Stimulated activated CD4-positive, alpha-beta T cell treated with anti-CD3 and anti-CD28 coated beads, TNF-alpha, amount 100 ng/mL, for 24 hours (primary cell): ENCODE results near the gene BDKRB1.
"Not testable (repeated sequence)": the region's sequence is repeated elsewhere in the genome, so short reads cannot be mapped to it uniquely, and the experiment has no call there.

Experiments used
- DNase-seq, 3 experiments: peaks; one replicate each; pipeline ENCODE4 v3.0.0-alpha.2; 2020; ENCODE audit warnings: low read depth in 3 of 3

The BDKRB1 gene

GRCh38 chr14:96233661-96234060, 22.3 kb upstream of the BDKRB1 start:
- DNase-seq: no peak

DNA sequence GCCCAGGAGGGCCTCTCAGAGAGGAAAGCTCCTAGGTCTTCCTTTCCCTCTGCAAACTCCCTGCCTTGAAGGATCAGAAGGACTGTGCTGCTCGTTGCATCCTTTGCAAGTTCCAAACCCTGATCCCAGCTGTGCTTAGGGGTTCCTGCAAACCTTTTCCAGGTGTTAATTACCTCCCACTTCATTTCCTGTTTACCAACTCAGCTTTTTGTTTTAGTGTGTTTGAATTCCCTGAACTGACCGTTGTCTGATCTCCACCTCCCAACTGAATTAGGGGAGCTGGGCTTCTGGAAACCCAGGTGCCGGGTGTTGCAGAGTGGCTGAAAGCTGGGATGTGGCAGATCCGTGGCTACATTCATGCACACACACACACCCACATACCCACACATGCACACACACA, 20.6 kb upstream of the BDKRB1 start:
- DNase-seq: no peak

DNA sequence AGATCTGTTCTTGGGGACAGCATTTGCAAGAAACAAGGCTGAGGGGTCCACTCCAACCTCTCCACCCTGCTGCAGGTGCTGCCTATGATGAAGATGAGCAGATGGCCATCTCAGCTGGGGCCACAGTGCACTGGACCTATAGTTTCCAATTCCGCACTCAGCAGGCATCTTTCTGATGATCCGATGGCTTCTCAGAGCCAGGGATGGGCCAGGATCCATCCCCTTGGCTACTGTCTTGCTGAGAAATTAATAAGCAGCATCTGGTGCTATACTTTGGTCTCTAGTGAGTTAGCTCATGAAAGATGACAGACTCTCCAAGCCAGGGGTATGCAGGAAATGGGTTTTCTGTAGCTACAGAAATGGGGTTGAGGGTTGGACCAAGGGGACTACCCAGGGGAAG, 18.4 kb upstream of the BDKRB1 start:
- no peak for DNase-seq

- DNase-seq: no peak
Measured at GRCh38 chr14:96238676-96239265, 17.2 kb upstream of the BDKRB1 start.

- DNase-seq: no peak
Measured at GRCh38 chr14:96239711-96240141, 16.3 kb upstream of the BDKRB1 start.

GRCh38 chr14:96240641-96241040, 15.4 kb upstream of the BDKRB1 start:
- no peak for DNase-seq

- DNase-seq: no peak
Measured at GRCh38 chr14:96242126-96242525, 13.9 kb upstream of the BDKRB1 start.

DNA sequence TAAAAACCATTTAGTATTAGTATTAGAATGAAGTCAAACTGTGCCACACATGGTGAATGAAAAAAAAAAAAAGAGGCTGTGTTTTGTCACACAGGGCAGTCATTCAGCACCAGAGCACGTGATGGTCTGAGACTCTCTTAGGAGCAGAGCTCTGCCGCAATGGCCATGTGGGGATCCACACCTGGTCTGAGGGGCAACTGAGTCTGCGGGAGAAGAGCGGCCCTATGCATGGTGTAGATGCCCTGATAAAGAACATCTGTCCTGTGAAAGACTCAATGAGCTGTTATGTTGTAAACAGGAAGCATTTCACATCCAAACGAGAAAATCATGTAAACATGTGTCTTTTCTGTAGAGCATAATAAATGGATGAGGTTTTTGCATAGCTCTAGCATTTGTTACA, 12.2 kb upstream of the BDKRB1 start:
- DNase-seq: no peak

GRCh38 chr14:96245074-96245473, 10.9 kb upstream of the BDKRB1 start:
- DNase-seq: not testable (repeated sequence)

DNA sequence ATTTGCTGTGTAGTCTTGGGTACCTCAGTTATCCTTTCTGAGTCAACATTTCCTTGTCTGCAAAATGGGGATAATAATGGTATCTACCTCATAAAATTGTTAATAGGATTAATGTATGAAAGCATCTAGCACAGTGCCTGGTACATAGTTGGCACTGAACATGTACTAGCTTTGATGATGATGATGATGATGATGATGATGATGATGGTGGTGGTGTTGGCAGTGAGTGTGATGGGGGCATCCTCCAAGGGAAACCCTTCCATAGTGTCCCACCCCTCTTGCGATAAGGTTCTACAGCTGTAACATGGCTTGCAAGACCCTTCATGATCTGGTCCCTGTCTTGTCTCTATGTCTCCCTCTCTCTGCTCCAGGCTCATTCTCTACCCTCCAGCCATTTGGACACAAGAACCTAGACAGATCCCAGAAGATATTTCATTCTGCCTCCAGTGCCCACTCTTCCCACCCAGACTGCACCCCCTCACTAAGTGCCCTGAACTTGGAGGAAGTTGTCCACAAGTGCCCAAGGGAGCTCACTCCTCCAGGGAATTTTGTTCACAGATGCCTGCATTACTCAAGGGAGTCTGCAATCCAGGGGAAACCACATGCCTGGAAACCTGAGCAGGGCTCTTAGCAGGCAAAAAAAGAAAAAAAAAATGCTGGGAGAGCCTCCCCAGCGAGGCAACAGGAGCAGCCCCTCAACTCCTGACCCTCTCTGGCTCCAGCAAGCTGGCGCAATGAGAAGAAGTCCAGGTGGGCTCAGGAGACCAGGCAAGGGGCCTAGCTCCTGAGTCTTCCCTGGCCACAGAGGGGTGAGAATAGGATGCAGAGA, 10.1 kb upstream of the BDKRB1 start:
- DNase-seq: no peak

- DNase-seq: no peak
Measured at GRCh38 chr14:96246539-96246847, 9.5 kb upstream of the BDKRB1 start.

DNA sequence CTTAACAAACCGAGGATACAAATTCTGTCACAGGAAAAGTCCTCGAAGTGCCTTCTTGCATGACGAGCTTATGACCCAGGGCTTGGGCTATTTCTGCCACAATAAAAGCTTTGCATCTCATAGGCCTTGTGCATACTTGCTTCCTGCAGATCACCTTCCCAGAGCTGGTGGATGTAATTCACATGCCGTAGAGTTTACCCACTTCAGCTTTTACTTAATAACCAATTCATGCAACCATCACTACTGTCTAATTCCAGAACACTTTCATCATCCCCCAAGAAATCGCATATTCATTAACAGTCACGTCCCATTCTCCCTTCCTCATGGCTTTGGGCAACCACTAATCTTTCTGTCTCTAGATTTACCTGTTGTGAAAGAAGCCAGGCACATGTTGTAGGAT, 9.0 kb upstream of the BDKRB1 start:
- no peak for DNase-seq

GRCh38 chr14:96249029-96249428, 7.0 kb upstream of the BDKRB1 start:
- no peak for DNase-seq

DNA sequence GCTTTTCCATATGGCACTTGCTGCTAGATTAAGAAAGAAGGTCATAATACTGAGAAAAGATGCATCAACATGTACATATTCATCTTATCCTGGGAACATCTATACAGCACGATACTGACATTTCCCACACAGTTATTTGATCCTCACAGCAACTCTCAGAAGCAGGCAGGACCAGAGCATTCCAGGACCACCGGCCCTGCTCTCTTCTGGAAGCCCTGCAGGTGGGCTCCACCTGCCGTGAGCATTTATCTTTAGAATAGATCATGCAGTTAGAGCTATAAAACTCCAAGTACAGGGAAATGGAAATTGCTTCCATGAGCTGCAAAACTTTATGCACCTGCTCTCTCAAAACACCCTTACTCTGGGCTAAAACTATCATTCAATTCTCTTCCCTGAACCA, 5.5 kb upstream of the BDKRB1 start:
- no peak for DNase-seq

GRCh38 chr14:96251656-96252155, 4.3 kb upstream of the BDKRB1 start:
- no peak for DNase-seq

DNA sequence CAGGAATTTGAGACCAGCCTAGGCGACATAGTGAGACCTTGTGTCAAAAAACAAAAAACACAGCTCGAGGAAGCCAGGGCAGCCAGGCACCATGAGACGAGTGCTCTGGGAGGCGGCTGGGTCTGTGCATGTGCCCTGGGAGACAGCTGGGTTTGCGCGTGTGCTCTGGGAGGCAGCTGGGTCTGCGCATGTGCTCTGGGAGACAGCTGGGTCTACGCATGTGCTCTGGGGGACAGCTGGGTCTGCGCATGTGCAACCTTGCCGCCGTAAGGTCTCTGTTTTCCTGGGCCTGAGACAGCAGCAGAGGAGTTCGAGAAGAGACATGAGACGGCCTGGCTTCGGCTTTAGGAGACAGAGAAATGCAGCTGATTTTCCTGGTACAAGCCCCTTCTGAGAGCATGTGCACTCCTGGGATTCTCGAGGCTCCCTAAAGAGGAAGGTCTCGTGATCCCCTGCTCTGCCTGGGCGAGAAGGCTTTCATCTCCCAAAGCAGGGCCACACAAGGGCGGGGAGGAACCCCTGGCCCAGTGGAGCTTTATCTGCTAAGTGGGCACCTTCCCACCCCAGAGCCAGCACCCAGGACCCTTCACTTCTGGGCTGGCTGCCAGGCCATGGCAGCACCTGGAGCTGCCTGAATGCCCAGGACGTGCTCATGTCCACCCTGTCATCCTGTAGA, 3.5 kb upstream of the BDKRB1 start:
- DNase-seq: no peak

DNA sequence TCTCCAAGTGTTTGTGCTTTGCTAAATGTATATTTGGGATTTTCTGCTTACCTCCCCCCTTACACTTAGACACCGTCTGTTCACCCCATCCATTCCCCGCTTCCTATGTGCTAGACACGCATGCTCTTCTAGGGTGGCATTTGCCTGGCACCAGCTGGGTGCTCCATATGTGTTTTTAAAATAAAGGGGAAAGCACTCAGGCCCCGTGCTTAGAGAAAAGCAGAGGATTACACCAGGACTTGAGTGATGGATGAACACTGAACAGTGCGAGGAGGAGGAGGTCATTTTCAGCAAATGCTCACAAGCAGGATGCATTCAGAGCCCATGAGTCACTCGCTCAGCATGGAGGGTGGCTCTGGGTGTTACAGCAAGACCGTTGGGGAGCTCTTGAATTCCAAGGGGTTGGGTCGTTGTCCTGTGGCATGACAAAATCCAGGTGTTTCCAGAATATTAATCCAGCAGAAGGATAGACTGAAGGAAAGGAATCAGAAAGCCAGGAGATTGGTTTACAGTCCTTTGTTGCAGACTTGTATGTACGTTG, 2.9 kb upstream of the BDKRB1 start:
- DNase-seq: no peak

DNA sequence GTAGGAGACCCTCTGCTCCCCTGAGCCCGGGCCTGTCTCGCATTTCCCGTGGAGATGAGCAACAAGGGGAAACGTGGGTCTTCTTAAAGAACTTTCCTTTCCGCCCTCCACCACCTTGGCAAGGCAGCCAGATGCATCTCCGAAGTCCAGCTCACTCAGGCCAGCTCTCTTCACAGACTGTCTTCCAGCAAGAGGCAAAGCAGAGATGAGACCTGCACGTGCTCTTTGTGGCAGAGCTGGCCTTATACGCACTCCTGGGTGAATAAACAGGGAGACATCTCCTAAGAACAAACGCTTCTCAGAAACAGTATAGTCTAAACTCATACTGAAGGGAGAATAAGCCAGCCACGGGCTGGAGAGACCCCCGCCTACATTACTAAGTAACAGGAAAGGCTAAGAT, 1.3 kb upstream of the BDKRB1 start:
- no peak for DNase-seq

DNA sequence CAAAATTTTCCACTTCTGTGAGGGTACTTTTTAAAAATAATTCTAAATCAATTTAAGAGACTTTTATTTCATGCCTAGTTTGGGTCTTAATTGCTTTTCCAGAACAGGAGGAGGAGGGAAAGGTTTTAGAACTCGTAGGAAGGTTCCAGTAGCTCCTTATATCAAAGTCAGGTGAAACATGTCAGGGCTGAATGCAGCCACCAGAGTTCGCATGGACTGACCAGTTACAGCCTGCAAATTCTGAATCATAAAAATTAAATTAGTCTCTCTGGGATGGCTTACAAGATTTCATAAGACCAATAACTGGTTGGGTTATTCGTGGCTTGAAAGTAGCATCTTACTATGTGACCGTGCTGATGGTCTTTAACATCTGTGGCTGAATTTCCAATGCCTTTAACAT, 397 bp downstream of the BDKRB1 start:
- DNase-seq: no peak

- no peak for DNase-seq
Measured at GRCh38 chr14:96257056-96257455, 1.0 kb downstream of the BDKRB1 start.

- DNase-seq: no peak
Measured at GRCh38 chr14:96257900-96258299, 1.9 kb downstream of the BDKRB1 start.

DNA sequence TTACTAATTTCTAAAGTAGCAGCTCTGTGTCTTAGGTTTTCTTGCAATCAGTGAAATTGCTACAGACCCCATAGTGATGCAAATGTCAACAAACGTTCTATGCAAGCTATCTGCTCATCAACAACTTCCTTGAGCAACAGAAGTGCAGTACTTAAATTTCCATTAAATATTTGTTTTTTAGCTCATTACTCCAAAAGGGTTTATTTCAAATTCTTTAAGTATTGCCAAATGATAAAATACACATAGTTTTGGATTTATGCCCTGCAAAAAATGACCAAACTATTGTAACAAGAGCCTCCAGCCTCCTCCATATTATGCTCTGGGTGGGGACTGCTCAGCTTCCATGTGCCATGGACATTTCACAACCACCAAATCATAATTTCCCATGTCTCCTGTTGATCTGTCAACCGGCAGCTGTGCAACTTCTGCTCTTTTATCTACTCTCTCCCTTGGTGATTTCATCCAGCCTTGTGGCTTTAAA, 4.4 kb downstream of the BDKRB1 start:
- no peak for DNase-seq

GRCh38 chr14:96261053-96261452, 5.0 kb downstream of the BDKRB1 start:
- no peak for DNase-seq
